Left kidney (tissue), 2 donors: Measurements from ENCODE around the gene PPP1R12C. TPM values are rescaled to one million over a fixed set of nuclear protein-coding genes. Genes with fewer than 3 reads are reported as not detected.
A peak's percentile ranks its signal among the peaks of the same experiment; 100 is the strongest.

Source experiments
- DNase-seq: peaks from one replicate; pipeline ENCODE4 v3.0.0-alpha.2; 2013
- polyA plus RNA-seq: library from polyadenylated mRNA; unstranded; fragments of 120-200 nt; gene quantifications from one replicate; pipeline ENCODE4 v1.2.1, GENCODE V29; 2013; ENCODE audit not compliant: insufficient read length

The PPP1R12C gene
- polyA plus RNA-seq, 1 donor, result 68.6 TPM

GRCh38 chr19:55147545-55148251 is 30.3 kb upstream of the PPP1R12C start:
- no peak for DNase-seq

GRCh38 chr19:55146705-55147273 is 29.4 kb upstream of the PPP1R12C start:
- DNase-seq, result peak; percentile 50

- DNase-seq, result no peak
Measured at GRCh38 chr19:55146078-55146704, 28.8 kb upstream of the PPP1R12C start.

GRCh38 chr19:55145232-55145631 is 27.8 kb upstream of the PPP1R12C start:
- DNase-seq, result no peak

GRCh38 chr19:55141696-55142095 is 24.3 kb upstream of the PPP1R12C start:
- no peak for DNase-seq

GRCh38 chr19:55137915-55138314 is 20.5 kb upstream of the PPP1R12C start:
- no peak for DNase-seq

GRCh38 chr19:55136399-55137102 is 19.1 kb upstream of the PPP1R12C start:
- DNase-seq, result no peak

GRCh38 chr19:55134736-55135135 is 17.3 kb upstream of the PPP1R12C start:
- no peak for DNase-seq

GRCh38 chr19:55133639-55134444 is 16.4 kb upstream of the PPP1R12C start:
- DNase-seq, result no peak

GRCh38 chr19:55132453-55133129 is 15.2 kb upstream of the PPP1R12C start:
- DNase-seq, result no peak

- DNase-seq, result no peak
Measured at GRCh38 chr19:55131421-55131820, 14.0 kb upstream of the PPP1R12C start.

GRCh38 chr19:55119053-55119452 is 1.6 kb upstream of the PPP1R12C start:
- DNase-seq, result no peak

GRCh38 chr19:55118401-55118991 is 1.1 kb upstream of the PPP1R12C start:
- peak; percentile 35 for DNase-seq

- peak; percentile 98 for DNase-seq
Measured at GRCh38 chr19:55117663-55118391, 390 bp upstream of the PPP1R12C start.

GRCh38 chr19:55116232-55116858 is 1.1 kb downstream of the PPP1R12C start:
- no peak for DNase-seq

- no peak for DNase-seq
Measured at GRCh38 chr19:55115446-55116065, 1.9 kb downstream of the PPP1R12C start.

- DNase-seq, result no peak
Measured at GRCh38 chr19:55114566-55115145, 2.8 kb downstream of the PPP1R12C start.

GRCh38 chr19:55113570-55114039 is 3.8 kb downstream of the PPP1R12C start:
- peak; percentile 92 for DNase-seq
